NCI-H460 (cell line): ENCODE data around the gene CLN6. TPM values are rescaled to one million over a fixed set of nuclear protein-coding genes. Genes with fewer than 3 reads are reported as not detected.
"Not testable (repeated sequence)": the region's sequence is repeated elsewhere in the genome, so short reads cannot be mapped to it uniquely, and the experiment has no call there.

Source experiments
- DNase-seq: peaks from one replicate; pipeline ENCODE4 v3.0.0-alpha.2; 2016; ENCODE audit warnings: low read depth; ENCODE audit errors: extremely low read depth
- total RNA-seq: library from RNA; depleted of rRNA; stranded (reverse); fragments of >200 nt; shearing (Covaris generic); gene quantifications from 2 replicates; pipeline ENCODE4 v1.2.3, GENCODE V29; 2014

CLN6 gene
- total RNA-seq, 1 experiment from 2014 or later = 20.3 TPM

GRCh38 chr15:68256675-68257450, 27.3 kb upstream of the CLN6 start:
- DNase-seq = peak; percentile 90

- DNase-seq = peak; percentile 76
Observed at GRCh38 chr15:68252925-68253534, 23.5 kb upstream of the CLN6 start.

- DNase-seq = no peak
Observed at GRCh38 chr15:68249058-68249713, 19.7 kb upstream of the CLN6 start.

GRCh38 chr15:68244235-68244634, 14.7 kb upstream of the CLN6 start:
- DNase-seq = no peak

GRCh38 chr15:68241088-68241935, 11.8 kb upstream of the CLN6 start:
- DNase-seq = no peak

GRCh38 chr15:68239025-68239424, 9.5 kb upstream of the CLN6 start:
- DNase-seq = no peak

- DNase-seq = no peak
Observed at GRCh38 chr15:68235022-68235421, 5.5 kb upstream of the CLN6 start.

GRCh38 chr15:68234520-68234919, 5.0 kb upstream of the CLN6 start:
- not testable (repeated sequence) for DNase-seq

- no peak for DNase-seq
Observed at GRCh38 chr15:68234060-68234459, 4.5 kb upstream of the CLN6 start.

- no peak for DNase-seq
Observed at GRCh38 chr15:68232937-68233336, 3.4 kb upstream of the CLN6 start.

GRCh38 chr15:68232449-68232848, 2.9 kb upstream of the CLN6 start:
- DNase-seq = no peak

GRCh38 chr15:68231102-68231818, 1.7 kb upstream of the CLN6 start:
- DNase-seq = no peak

GRCh38 chr15:68230157-68231100, 901 bp upstream of the CLN6 start:
- DNase-seq = no peak

- no peak for DNase-seq
Observed at GRCh38 chr15:68228971-68229385, 550 bp downstream of the CLN6 start.

- DNase-seq = no peak
Observed at GRCh38 chr15:68228143-68228970, 1.2 kb downstream of the CLN6 start.

- DNase-seq = no peak
Observed at GRCh38 chr15:68227643-68228142, 1.8 kb downstream of the CLN6 start.

GRCh38 chr15:68225442-68225841, 4.1 kb downstream of the CLN6 start:
- not testable (repeated sequence) for DNase-seq
